Purkinje cell (primary cell): Measurements from ENCODE around the gene MIR17HG. TPM values are rescaled to one million over a fixed set of nuclear protein-coding genes. Genes with fewer than 3 reads are reported as not detected.

ENCODE experiments used
- polyA plus RNA-seq: library from polyadenylated mRNA; unstranded; fragments of >200 nt; fragmentation: Nextera tagmentation; gene quantifications from 2 replicates; pipeline ENCODE4 v1.2.1, GENCODE V29; 2014

Gene MIR17HG
- polyA plus RNA-seq, result 0.63 TPM in 1 of 2 replicates, not detected in the other

GRCh38 chr13:91347202-91347995 lies at the start of gene MIR17HG:
Gene MIR17HG, plus strand, starts transcription at chr13:91347687.

GRCh38 chr13:91398413-91399188 lies 51.1 kb downstream of the MIR17HG start, which contains the start of gene GPC5:
Gene GPC5, plus strand, starts transcription at chr13:91398621.

Other genes starting within 250 kb of the MIR17HG start
- 3.8 and 11.9 TPM in 2 replicates for gene GPC5, start 50.9 kb downstream of the MIR17HG start, polyA plus RNA-seq